ENCODE results near the gene HIGD1B. TPM values are rescaled to one million over a fixed set of nuclear protein-coding genes. Genes with fewer than 3 reads are reported as not detected.

The HIGD1B gene
- total RNA-seq, 2 donors from 2014 or later: 1.6 TPM; not detected in 1

DNA sequence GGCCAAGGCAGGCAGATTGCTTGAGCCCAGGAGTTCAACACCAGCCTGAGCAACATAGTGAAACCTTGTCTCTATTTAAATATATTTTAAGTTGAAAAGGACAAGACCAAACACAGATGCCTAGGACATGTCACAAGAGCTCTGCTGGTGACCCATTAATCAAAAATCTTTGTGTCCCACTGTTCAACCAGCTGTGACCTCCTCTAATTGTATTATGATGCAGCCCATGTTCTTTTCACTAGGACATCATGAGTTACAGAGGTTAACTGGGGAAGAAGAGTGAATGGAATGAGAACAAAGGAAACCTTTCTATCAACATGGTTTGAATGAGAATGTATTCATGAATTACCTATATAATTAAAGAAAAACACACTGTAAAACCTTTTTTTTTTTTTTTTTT is 44.6 kb downstream of the HIGD1B start:
- no peak for TF ChIP-seq CTCF (IDR thresholded peaks at IDR 0.05)
- Histone ChIP-seq H3K27me3 (replicated peaks; ENCODE audit: insufficient read depth) (no peaks in the 10 kb centered on the region), H3K36me3 (peaks cover 25% of the 10 kb centered on the region), H3K4me3 (no peak overlapping the region), H3K9me3 (no peaks in the 10 kb centered on the region), H3K27ac (no peak overlapping the region), H3K4me1 (ENCODE audit: control insufficient read depth in 1 of 2, low read depth in 2 of 2) (no peaks in the 10 kb centered on the region)
- DNase-seq (ENCODE audit: low spot score) (no peak), ATAC-seq (ENCODE audit: insufficient number of reproducible peaks, low FRiP score, low read depth) (no peak)

- Histone ChIP-seq H3K4me3 (no peak overlapping the region), H3K4me1 (ENCODE audit: control insufficient read depth in 1 of 2, low read depth in 2 of 2) (peaks cover 10 to 15% of the 10 kb centered on the region in 2 donors), H3K27ac (no peak overlapping the region), H3K27me3 (replicated peaks; ENCODE audit: insufficient read depth) (no peaks in the 10 kb centered on the region), H3K9me3 (no peaks in the 10 kb centered on the region), H3K36me3 (peaks cover 25% of the 10 kb centered on the region)
- DNase-seq (ENCODE audit: low spot score) (no peak), ATAC-seq (ENCODE audit: insufficient number of reproducible peaks, low FRiP score, low read depth) (no peak)
- TF ChIP-seq CTCF (IDR thresholded peaks at IDR 0.05): no peak
Measured at GRCh38 chr17:44894642-44895041, 47.0 kb downstream of the HIGD1B start.

- Histone ChIP-seq H3K27ac (peak overlapping the region; percentile 92 to 94), H3K4me1 (ENCODE audit: control insufficient read depth in 1 of 2, low read depth in 2 of 2) (peaks cover 14 to 23% of the 10 kb centered on the region in 2 donors), H3K36me3 (peaks cover 16% of the 10 kb centered on the region), H3K4me3 (peak overlapping the region; percentile 83), H3K9me3 (no peaks in the 10 kb centered on the region), H3K27me3 (replicated peaks; ENCODE audit: insufficient read depth) (no peaks in the 10 kb centered on the region)
- TF ChIP-seq CTCF (IDR thresholded peaks at IDR 0.05): no peak
- no peak for ATAC-seq (ENCODE audit: insufficient number of reproducible peaks, low FRiP score, low read depth)
- no peak for DNase-seq (ENCODE audit: low spot score)
Measured at GRCh38 chr17:44898768-44899073, 51.0 kb downstream of the HIGD1B start.

DNA sequence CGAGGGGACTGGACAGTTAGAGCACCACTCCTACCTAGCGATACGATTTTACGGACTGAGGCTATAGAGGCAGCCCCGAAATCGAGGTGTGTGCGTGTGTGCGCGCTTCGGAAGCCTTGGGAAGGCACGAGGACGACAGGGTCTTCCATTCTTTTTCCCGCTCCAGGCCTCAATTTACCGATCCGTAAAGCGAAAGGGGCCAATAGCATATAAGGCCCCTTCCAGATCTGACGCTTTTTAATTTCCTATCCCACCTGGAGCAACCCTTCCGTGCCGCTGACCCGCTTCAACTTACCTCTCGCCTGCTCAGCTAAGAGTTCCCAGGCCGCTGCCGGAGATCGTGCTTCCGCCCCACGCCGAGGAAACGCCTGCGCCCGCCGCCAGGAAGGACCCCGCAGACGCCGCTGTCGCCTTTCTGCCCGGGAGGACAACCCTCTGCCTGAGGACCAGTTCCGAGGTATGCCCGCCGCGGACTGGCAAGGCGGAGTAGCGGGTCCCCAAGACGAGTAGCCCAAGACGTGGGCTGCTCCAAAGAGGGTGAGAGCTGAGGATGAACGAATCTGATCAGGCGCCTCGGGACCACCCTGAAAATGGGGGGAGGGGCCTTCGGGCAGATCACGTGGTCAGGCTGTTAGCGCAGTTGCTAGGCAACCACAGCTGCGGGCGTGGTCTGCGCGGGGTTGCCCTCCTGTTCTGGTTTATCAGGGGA is 51.5 kb downstream of the HIGD1B start, which contains the start of gene EFTUD2:
TSS of gene EFTUD2 (minus strand) at position 372 of the 709 bp plus-strand sequence. CDS start 4,924 bp downstream, outside the sequence.
- no peaks in the 10 kb centered on the region for H3K27me3 ChIP-seq (replicated peaks; ENCODE audit: insufficient read depth)
- ATAC-seq (ENCODE audit: insufficient number of reproducible peaks, low FRiP score, low read depth) (peak; percentile 94), DNase-seq (ENCODE audit: low spot score) (peak; percentile 64)
- peak within 1 kb of the TSS; percentile 92 to 94 for H3K27ac ChIP-seq
- peaks cover 14 to 23% of the 10 kb centered on the region in 2 donors for H3K4me1 ChIP-seq (ENCODE audit: control insufficient read depth in 1 of 2, low read depth in 2 of 2)
- H3K4me3 ChIP-seq: peak within 1 kb of the TSS; percentile 83
- peak; percentile 19 for TF ChIP-seq CTCF (IDR thresholded peaks at IDR 0.05)
- no peaks in the 10 kb centered on the region for H3K9me3 ChIP-seq
- H3K36me3 ChIP-seq: peaks cover 11% of the 10 kb centered on the region

Other genes with a start within 250 kb of the HIGD1B start
- not detected for gene MEIOC, start 191.4 kb upstream of the HIGD1B start, total RNA-seq
- 10 to 100 TPM in 1 of 2 donors, 1 to 10 TPM in 1; 8.0 to 18.8 TPM for gene CCDC43, start 158.1 kb upstream of the HIGD1B start, total RNA-seq
- 1 to 10 TPM; 5.7 to 7.8 TPM for gene DBF4B, start 139.2 kb upstream of the HIGD1B start, total RNA-seq
- gene ADAM11, start 88.9 kb upstream of the HIGD1B start, total RNA-seq: 1 to 10 TPM in 1 of 2 donors, under 1 TPM in 1; 0.41 to 5.7 TPM
- 10 to 100 TPM; 15.4 to 29.0 TPM for gene GJC1, start 17.6 kb upstream of the HIGD1B start, total RNA-seq
- gene EFTUD2, start 51.6 kb downstream of the HIGD1B start, total RNA-seq: 100 to 1,000 TPM in 1 of 2 donors, 10 to 100 TPM in 1; 35.2 to 117 TPM
- 10 to 100 TPM in 1 of 2 donors, not detected in 1; 14.6 TPM for gene GFAP, start 67.6 kb downstream of the HIGD1B start, total RNA-seq
- 1 to 10 TPM in 1 of 2 donors, not detected in 1; 2.0 TPM for gene KIF18B, start 99.9 kb downstream of the HIGD1B start, total RNA-seq
- gene C1QL1, start 120.4 kb downstream of the HIGD1B start, total RNA-seq: under 1 TPM in 1 of 2 donors, not detected in 1; 0.68 TPM
- gene DCAKD, start 203.7 kb downstream of the HIGD1B start, total RNA-seq: 10 to 100 TPM; 34.6 to 56.5 TPM
- 10 to 100 TPM; 53.1 to 64.8 TPM for gene NMT1, start 213.4 kb downstream of the HIGD1B start, total RNA-seq

Measured in thoracic aorta (tissue), 2 donors.